PC-3 (cell line): ENCODE results near the gene KCNK5. TPM values are rescaled to one million over a fixed set of nuclear protein-coding genes. Genes with fewer than 3 reads are reported as not detected.

Source experiments
- ATAC-seq: fragments of 200-7000 bp; cut with Tn5 transposase; 2 replicates; pipeline ENCODE4 v1.9.1; 2020; ENCODE audit warnings: mild to moderate bottlenecking, moderate library complexity
- BruUV-seq: library from RNA; stranded (reverse); fragments of 400-500 nt; replicated peaks from 2 replicates; lab custom pipeline; 2021; lab: Mats Ljungman, UMichigan
- CTCF ChIA-PET: fragments of 300-600 bp; sonication (Branson Sonifier 250); formaldehyde crosslinking; loops from one replicate; lab custom pipeline; 2022; ENCODE audit warnings: antibody characterized with exemption; lab: Charles Lee
- POLR2A ChIA-PET: fragments of 300-600 bp; sonication (Branson Sonifier 250); formaldehyde crosslinking; loops from one replicate; lab custom pipeline; 2022; ENCODE audit warnings: antibody characterized with exemption; ENCODE audit not compliant: unreplicated experiment; lab: Charles Lee
- DNase-seq: peaks from one replicate; pipeline ENCODE4 v3.0.0-alpha.2; 2015
- H2AFZ ChIP-seq: fragments of 300-600 bp; sonication (generic); 2 replicates; pipeline ENCODE4 v1.6.0; 2016; ENCODE audit warnings: antibody characterized with exemption, low read length
- H3F3A ChIP-seq: fragments of 300-600 bp; sonication (generic); one replicate; pipeline ENCODE4 v1.6.0; 2017; ENCODE audit warnings: antibody characterized with exemption, low read length, control low read depth, mild to moderate bottlenecking; ENCODE audit not compliant: unreplicated experiment
- H3K27ac ChIP-seq: fragments of 300-600 bp; sonication (generic); 2 replicates; pipeline ENCODE4 v1.5.1; 2016; ENCODE audit warnings: mild to moderate bottlenecking, low read length
- H3K27me3 ChIP-seq: fragments of 300-600 bp; sonication (generic); 2 replicates; pipeline ENCODE4 v1.6.1; 2016; ENCODE audit warnings: low read length, mixed read lengths
- H3K36me3 ChIP-seq: fragments of 300-600 bp; sonication (generic); 2 replicates; pipeline ENCODE4 v1.6.1; 2016; ENCODE audit warnings: low read depth, mixed run types, low read length, mixed read lengths
- H3K4me1 ChIP-seq: fragments of 300-600 bp; sonication (generic); 2 replicates; pipeline ENCODE4 v1.5.1; 2016; ENCODE audit warnings: low read length; ENCODE audit not compliant: insufficient read depth
- H3K4me2 ChIP-seq: fragments of 300-600 bp; sonication (generic); 2 replicates; pipeline ENCODE4 v1.6.0; 2016; ENCODE audit warnings: low read length
- H3K4me3 ChIP-seq: fragments of 300-600 bp; sonication (generic); 2 replicates; pipeline ENCODE4 v1.5.1; 2016; ENCODE audit warnings: mild to moderate bottlenecking, low read length, mixed read lengths
- H3K79me2 ChIP-seq: fragments of 300-600 bp; sonication (generic); 2 replicates; pipeline ENCODE4 v1.6.1; 2017; ENCODE audit warnings: low read length, mixed read lengths
- H3K9ac ChIP-seq: fragments of 300-600 bp; sonication (generic); 2 replicates; pipeline ENCODE4 v1.6.0; 2016; ENCODE audit warnings: mild to moderate bottlenecking, low read length
- H3K9me2 ChIP-seq: fragments of 300-600 bp; sonication (generic); replicated peaks from 2 replicates; pipeline ENCODE4 v1.6.1; 2016; ENCODE audit warnings: mixed run types, low read length, mixed read lengths
- H3K9me3 ChIP-seq: fragments of 300-600 bp; sonication (generic); 2 replicates; pipeline ENCODE4 v1.6.1; 2016; ENCODE audit warnings: low read length, mixed read lengths
- H4K20me1 ChIP-seq: fragments of 300-600 bp; sonication (generic); 2 replicates; pipeline ENCODE4 v1.6.1; 2016; ENCODE audit warnings: low read length, mixed read lengths
- EZH2 ChIP-seq: fragments of 300-600 bp; sonication (generic); IDR thresholded peaks from one replicate; pipeline ENCODE4 v1.6.1; 2017; ENCODE audit warnings: antibody characterized with exemption, mild to moderate bottlenecking, low read length; ENCODE audit not compliant: unreplicated experiment
- EZH2phosphoT487 ChIP-seq: fragments of 300-600 bp; sonication (generic); IDR thresholded peaks from 2 replicates; pipeline ENCODE4 v1.6.1; 2018; ENCODE audit warnings: mild to moderate bottlenecking, antibody characterized with exemption, low read length, borderline replicate concordance
- intact Hi-C: fragments of 100-400 bp; cut with micrococcal nuclease; formaldehyde crosslinking; loops from 2 replicates; pipeline ENCODE4 v1.9.0; 2023
- total RNA-seq: library from RNA; depleted of rRNA; stranded (reverse); fragments of >200 nt; gene quantifications from 2 replicates; pipeline ENCODE4 v1.2.3, GENCODE V29; 2014
- TF ChIP-seq, protein P1 (sequence below): fragments of 300-600 bp; sonication (generic); conservative IDR thresholded peaks from 2 replicates; pipeline ENCODE4 v1.5.1; 2017; ENCODE audit warnings: antibody characterized with exemption, low read depth, mild to moderate bottlenecking, low read length

Gene KCNK5
- total RNA-seq, 1 experiment from 2014 or later = 3.5 TPM

DNA sequence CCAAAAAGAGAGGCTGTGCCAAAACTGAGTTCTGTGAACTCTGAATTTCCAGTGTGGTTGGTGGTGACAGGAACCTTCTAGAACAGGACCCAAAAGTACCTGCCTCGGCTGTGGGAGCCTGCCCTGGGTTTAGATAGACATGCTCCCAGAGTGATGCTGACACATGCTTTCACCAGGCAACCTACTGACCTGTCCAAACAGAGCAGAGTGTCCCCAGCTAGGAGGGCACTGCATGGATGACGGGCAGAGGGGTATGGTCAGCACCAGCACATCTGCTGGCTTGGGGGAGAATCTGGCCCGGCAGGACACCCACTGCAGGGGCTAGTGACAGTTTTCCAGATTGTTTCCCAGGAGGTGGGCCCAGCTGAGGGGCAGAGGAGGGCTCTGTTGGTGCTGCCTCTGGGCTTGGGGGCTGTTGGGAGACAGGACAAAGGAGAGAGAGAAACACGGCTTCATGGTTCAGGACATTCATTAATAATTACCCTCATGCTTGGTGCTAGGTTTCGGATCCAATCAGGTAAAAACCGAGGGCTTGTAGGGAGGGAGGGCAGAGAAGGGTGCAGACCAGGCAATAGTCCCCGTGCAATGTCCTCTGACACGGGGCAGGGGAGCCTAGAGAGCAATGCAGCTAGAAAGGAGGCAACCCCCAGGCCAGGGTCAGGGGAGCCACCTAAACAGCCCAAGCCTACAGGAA lies 15.0 kb downstream of the KCNK5 start:
- no peaks in the 10 kb centered on the region for H3K36me3 ChIP-seq
- BruUV-seq = no TSS peak
- H3K4me1 ChIP-seq = peaks cover 25% of the 10 kb centered on the region
- TF ChIP-seq EZH2phosphoT487 = no peak
- no peak for TF ChIP-seq EZH2
- DNase-seq (no peak), ATAC-seq (no peak)
- ChIA-PET POLR2A (no interaction called here), CTCF (no interaction called here)
- H3K79me2 ChIP-seq = no peaks in the 10 kb centered on the region
- H3K4me3 ChIP-seq = no peak overlapping the region
- no peak overlapping the region for H3K9ac ChIP-seq
- H3F3A ChIP-seq = no peaks in the 10 kb centered on the region
- no peaks in the 10 kb centered on the region for H3K9me2 ChIP-seq
- H2AFZ ChIP-seq = no peak overlapping the region
- H3K27ac ChIP-seq = no peak overlapping the region
- intact Hi-C loops = no loop called here
- H4K20me1 ChIP-seq = no peaks in the 10 kb centered on the region
- no peaks in the 10 kb centered on the region for H3K9me3 ChIP-seq
- H3K4me2 ChIP-seq = no peak overlapping the region
- no peaks in the 10 kb centered on the region for H3K27me3 ChIP-seq

DNA sequence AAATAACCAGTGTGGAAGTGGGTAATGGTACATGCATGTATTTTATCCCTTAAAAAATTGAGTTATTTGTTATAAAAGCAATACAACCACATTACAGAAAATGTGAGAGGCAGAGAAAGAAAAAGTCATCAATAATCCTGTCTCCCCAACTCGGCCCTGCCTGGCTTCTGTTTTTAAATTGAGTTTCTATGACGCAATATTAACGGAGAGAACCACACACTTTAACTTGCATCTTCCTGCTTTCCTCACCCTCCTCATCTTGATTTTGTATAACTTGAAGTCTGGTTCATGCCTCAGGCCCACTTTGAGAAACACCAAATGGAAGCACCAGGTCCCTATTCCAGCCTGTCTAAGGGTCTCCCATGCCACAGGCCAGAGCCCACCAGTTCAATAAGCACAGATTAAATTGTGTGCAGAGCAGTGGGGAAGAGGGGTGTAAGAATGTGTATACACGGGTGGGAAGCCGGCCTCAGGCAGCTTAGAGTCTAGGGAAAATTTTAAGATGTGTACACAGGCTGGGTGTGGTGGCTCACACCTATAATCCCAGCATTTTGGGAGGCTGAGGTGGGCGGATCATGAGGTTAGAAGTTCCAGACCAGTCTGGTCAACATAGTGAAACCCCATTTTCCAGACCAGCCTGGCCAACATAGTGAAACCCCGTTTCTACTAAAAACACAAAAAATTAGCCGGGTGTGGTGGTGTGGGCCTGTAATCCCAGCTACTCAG lies 15.9 kb downstream of the KCNK5 start:
- no peak for DNase-seq
- Histone ChIP-seq H4K20me1 (no peaks in the 10 kb centered on the region), H3K9ac (no peak overlapping the region), H3K4me2 (no peak overlapping the region), H3F3A (no peaks in the 10 kb centered on the region), H3K79me2 (no peaks in the 10 kb centered on the region), H2AFZ (no peak overlapping the region), H3K27ac (no peak overlapping the region), H3K27me3 (no peaks in the 10 kb centered on the region), H3K9me2 (no peaks in the 10 kb centered on the region), H3K36me3 (no peaks in the 10 kb centered on the region), H3K4me3 (no peak overlapping the region), H3K9me3 (no peaks in the 10 kb centered on the region), H3K4me1 (peaks cover 25% of the 10 kb centered on the region)
- ChIA-PET CTCF (no interaction called here), POLR2A (no interaction called here)
- no peak for TF ChIP-seq EZH2
- TF ChIP-seq, protein P1, sequence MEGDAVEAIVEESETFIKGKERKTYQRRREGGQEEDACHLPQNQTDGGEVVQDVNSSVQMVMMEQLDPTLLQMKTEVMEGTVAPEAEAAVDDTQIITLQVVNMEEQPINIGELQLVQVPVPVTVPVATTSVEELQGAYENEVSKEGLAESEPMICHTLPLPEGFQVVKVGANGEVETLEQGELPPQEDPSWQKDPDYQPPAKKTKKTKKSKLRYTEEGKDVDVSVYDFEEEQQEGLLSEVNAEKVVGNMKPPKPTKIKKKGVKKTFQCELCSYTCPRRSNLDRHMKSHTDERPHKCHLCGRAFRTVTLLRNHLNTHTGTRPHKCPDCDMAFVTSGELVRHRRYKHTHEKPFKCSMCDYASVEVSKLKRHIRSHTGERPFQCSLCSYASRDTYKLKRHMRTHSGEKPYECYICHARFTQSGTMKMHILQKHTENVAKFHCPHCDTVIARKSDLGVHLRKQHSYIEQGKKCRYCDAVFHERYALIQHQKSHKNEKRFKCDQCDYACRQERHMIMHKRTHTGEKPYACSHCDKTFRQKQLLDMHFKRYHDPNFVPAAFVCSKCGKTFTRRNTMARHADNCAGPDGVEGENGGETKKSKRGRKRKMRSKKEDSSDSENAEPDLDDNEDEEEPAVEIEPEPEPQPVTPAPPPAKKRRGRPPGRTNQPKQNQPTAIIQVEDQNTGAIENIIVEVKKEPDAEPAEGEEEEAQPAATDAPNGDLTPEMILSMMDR = no peak
- no peak for TF ChIP-seq EZH2phosphoT487
- ATAC-seq = no peak
- intact Hi-C loops = no loop called here
- no TSS peak for BruUV-seq

DNA sequence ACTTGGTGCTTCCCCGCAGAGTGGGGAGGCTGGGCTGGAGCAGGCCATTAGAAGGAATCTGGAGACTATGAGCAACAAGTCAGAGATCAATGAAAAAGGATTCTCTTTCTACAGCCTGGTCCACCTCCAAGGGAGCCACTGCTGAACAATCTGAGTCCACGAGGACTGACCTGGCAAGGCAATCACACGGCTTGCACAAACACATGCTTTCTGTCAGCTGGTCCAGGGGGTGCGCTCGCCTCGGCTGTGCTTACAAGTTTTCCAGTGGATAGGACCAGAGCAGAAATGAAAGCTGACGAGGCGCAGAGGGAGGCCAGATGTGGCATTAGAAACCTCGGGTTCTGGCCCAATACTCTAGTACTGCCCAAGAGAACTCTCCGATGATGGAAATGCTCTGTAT lies 18.1 kb downstream of the KCNK5 start:
- no TSS peak for BruUV-seq
- Histone ChIP-seq H3K27ac (no peak overlapping the region), H3K4me3 (no peak overlapping the region), H3K36me3 (no peaks in the 10 kb centered on the region), H2AFZ (no peak overlapping the region), H3K9ac (no peak overlapping the region), H4K20me1 (no peaks in the 10 kb centered on the region), H3K4me2 (no peak overlapping the region), H3K4me1 (peaks cover 23% of the 10 kb centered on the region), H3K27me3 (no peaks in the 10 kb centered on the region), H3F3A (no peaks in the 10 kb centered on the region), H3K9me2 (no peaks in the 10 kb centered on the region), H3K9me3 (no peaks in the 10 kb centered on the region), H3K79me2 (no peaks in the 10 kb centered on the region)
- POLR2A ChIA-PET = no interaction called here
- TF ChIP-seq EZH2 (no peak), EZH2phosphoT487 (no peak)
- TF ChIP-seq, protein P1 = no peak
- intact Hi-C loops = no loop called here
- ATAC-seq = no peak
- CTCF ChIA-PET = no interaction called here
- DNase-seq = no peak
